HUES48 (cell line): ENCODE results near the gene NEURL1B.

Experiments used
- H3K27ac ChIP-seq: one replicate; pipeline ENCODE4 v1.7.0; 2013; ENCODE audit warnings: low read depth, low read length, inconsistent platforms
- H3K27me3 ChIP-seq: 2 replicates; pipeline ENCODE4 v1.6.1; 2013; ENCODE audit warnings: mild to moderate bottlenecking, low read length; ENCODE audit not compliant: control insufficient read depth, insufficient read depth
- H3K36me3 ChIP-seq: 2 replicates; pipeline ENCODE4 v1.6.1; 2013; ENCODE audit warnings: low read length; ENCODE audit not compliant: control insufficient read depth, insufficient read depth
- H3K4me1 ChIP-seq: 2 replicates; pipeline ENCODE4 v1.6.1; 2013; ENCODE audit warnings: mild to moderate bottlenecking, low read length; ENCODE audit not compliant: control insufficient read depth, insufficient read depth
- H3K4me3 ChIP-seq: 2 replicates; pipeline ENCODE4 v1.5.1; 2013; ENCODE audit warnings: mild to moderate bottlenecking, low read depth, low read length
- H3K9ac ChIP-seq: 2 replicates; pipeline ENCODE4 v1.6.1; 2013; ENCODE audit warnings: mild to moderate bottlenecking, low read depth, low read length, moderate library complexity
- H3K9me3 ChIP-seq: 2 replicates; pipeline ENCODE4 v1.6.1; 2013; ENCODE audit warnings: low read length; ENCODE audit not compliant: control insufficient read depth, insufficient read depth

NEURL1B gene

DNA sequence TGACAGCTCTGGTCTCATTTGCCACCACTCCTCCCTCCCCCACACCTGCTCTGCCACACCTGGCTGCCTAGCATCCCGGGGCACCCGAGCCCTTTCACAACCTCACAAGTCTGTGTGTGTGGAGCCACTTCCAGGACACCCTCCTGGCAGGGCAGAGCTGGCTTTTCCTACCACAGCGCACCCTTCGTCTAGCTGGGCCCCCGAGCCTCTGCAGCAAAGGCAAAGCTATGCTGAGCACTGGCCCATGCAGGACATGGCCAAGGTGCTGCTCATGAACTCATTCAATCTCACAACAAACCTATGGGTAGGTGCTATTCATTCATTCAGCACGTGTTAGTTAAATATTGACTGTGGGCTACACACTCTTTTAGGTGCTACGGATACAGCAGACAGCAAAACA lies 86.5 kb downstream of the NEURL1B start:
- Histone ChIP-seq H3K36me3 (no peaks in the 10 kb centered on the region), H3K9me3 (no peaks in the 10 kb centered on the region), H3K9ac (no peak overlapping the region), H3K27ac (no peak overlapping the region), H3K4me3 (no peak overlapping the region), H3K4me1 (no peaks in the 10 kb centered on the region), H3K27me3 (no peaks in the 10 kb centered on the region)

DNA sequence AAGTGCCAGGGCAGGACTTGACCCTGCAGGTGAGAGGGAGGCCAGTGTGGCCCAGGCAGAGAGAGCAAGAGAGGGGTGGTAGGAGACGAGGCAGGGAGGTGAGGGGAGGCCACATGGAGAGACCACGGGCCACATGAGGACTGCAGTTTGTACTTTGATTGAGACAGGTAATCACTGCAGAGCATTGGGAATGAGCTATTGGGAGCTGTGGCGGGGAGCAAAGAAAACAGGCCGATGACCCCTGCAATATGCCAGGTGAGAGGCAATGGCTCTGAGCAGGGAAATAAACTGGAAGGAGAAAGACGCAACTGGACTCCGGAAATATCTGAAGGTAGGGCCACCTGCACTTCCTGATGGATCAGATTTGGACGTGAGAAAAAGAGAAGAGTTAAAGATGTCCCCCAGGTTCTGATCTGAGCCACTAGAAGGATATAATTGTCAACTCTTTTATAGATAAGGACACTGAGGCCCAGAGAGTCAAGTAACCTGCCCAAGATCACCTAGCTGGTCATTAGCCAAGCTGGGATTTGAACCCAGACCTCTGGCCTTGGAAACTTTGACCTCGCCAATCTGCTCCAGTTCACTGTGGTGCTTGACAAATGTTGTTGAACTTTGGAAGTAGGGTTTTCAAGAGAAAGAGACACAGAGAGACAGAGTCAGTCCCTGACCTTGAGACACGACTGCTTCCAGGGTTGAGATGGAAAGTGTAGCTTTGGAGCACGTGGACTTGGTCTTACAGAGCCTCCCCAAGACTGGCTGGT lies 87.6 kb downstream of the NEURL1B start:
- H3K27ac ChIP-seq = no peak overlapping the region
- no peak overlapping the region for H3K4me3 ChIP-seq
- H3K9me3 ChIP-seq = no peaks in the 10 kb centered on the region
- H3K27me3 ChIP-seq = no peaks in the 10 kb centered on the region
- H3K9ac ChIP-seq = no peak overlapping the region
- H3K4me1 ChIP-seq = no peaks in the 10 kb centered on the region
- no peaks in the 10 kb centered on the region for H3K36me3 ChIP-seq

DNA sequence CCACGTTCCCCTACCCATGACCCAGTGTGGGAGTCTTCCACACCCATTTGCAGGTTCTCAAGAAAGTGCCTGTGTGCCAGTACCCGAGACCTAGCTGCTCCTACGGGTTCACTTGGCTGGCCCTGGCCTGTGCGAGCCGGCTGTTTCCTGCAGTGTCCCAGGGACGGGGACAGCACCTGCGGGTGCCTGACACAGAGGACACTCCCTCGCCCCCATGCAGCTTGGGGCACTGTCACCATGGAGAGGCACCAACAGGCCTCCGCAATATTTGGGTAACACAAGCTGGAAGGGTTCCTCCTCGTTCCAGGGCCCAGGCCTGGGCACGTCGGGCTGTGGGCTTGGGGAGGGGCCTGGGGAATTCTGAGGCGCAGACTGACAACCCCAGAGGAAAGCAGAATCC lies 88.5 kb downstream of the NEURL1B start:
- Histone ChIP-seq H3K36me3 (no peaks in the 10 kb centered on the region), H3K9me3 (no peaks in the 10 kb centered on the region), H3K4me1 (no peaks in the 10 kb centered on the region), H3K27ac (no peak overlapping the region), H3K4me3 (no peak overlapping the region), H3K9ac (no peak overlapping the region), H3K27me3 (no peaks in the 10 kb centered on the region)

DNA sequence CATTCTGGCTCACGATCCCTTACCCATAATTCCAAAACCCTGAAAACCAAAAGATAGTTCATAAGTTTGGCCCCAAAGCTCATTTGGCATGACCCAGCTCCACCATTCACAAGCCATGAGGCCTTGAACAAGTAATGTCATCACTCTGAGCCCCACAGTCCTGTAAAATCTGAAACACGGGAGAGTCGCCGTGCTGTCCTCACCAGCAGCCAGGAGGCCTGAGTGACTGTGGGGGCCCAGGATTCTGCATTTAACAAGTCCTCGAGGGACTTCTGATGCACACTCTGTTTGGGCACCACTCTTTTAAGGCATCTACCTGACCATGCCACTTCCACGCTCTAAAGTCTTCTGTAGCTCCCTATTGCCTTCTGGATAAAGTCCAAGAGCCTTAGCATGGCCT lies 89.2 kb downstream of the NEURL1B start:
- Histone ChIP-seq H3K27me3 (no peaks in the 10 kb centered on the region), H3K4me1 (no peaks in the 10 kb centered on the region), H3K4me3 (no peak overlapping the region), H3K9ac (no peak overlapping the region), H3K9me3 (no peaks in the 10 kb centered on the region), H3K36me3 (no peaks in the 10 kb centered on the region), H3K27ac (no peak overlapping the region)

DNA sequence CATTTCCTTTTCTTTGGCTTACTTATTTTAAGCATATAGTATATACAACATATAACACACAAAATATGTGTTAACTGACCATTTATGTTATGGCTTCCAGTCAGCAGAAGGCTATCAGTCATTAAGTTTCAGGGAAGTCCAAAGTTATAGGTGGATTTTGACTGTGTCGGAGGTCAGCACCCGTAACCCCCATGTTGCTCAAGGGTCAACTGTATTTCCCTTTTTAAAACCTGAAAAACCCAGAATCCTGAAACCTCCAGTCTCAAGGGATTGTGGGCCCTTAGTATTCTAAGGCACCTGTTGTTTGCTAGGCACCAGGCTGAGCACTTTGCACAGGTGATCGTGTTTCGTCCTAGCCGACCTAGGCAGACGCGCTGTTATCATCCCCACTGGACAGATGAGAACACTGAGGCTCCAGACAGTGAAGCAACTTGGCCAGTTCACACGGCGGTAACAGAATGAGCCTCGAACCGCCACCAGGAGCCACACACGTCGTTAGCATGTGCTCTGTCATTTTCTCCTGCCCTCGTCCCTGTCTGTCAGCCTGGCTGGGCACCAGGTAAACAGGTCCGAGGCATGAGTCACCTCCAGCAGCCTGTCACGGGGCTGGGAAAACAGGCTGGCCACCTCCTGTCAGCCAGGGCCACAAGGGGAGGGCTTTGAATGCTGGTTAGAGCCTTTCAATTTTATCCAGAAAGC lies 90.1 kb downstream of the NEURL1B start:
- no peaks in the 10 kb centered on the region for H3K36me3 ChIP-seq
- no peaks in the 10 kb centered on the region for H3K27me3 ChIP-seq
- no peak overlapping the region for H3K9ac ChIP-seq
- no peaks in the 10 kb centered on the region for H3K4me1 ChIP-seq
- no peak overlapping the region for H3K27ac ChIP-seq
- no peaks in the 10 kb centered on the region for H3K9me3 ChIP-seq
- H3K4me3 ChIP-seq = no peak overlapping the region

DNA sequence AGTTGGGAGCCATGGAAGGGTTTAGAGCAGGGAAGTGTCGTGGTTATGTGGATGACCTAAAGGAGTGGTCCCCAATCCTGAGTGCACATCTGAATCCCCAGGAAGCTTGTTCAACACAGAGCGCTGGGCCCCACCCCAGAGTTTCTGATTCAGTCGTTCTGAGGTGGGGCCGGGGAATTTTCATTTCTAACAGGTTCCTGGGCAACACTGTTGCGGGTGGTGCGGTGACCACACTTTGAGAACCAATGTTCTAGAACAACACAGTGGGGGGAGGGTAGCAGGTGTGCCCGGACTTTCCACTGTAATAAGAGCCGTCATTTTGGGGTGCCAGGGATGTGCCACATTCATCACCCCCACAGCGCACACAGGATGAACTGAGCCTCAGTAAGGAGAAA lies 90.6 kb downstream of the NEURL1B start:
- Histone ChIP-seq H3K9ac (no peak overlapping the region), H3K27ac (no peak overlapping the region), H3K9me3 (no peaks in the 10 kb centered on the region), H3K4me1 (no peaks in the 10 kb centered on the region), H3K27me3 (no peaks in the 10 kb centered on the region), H3K36me3 (no peaks in the 10 kb centered on the region), H3K4me3 (no peak overlapping the region)

DNA sequence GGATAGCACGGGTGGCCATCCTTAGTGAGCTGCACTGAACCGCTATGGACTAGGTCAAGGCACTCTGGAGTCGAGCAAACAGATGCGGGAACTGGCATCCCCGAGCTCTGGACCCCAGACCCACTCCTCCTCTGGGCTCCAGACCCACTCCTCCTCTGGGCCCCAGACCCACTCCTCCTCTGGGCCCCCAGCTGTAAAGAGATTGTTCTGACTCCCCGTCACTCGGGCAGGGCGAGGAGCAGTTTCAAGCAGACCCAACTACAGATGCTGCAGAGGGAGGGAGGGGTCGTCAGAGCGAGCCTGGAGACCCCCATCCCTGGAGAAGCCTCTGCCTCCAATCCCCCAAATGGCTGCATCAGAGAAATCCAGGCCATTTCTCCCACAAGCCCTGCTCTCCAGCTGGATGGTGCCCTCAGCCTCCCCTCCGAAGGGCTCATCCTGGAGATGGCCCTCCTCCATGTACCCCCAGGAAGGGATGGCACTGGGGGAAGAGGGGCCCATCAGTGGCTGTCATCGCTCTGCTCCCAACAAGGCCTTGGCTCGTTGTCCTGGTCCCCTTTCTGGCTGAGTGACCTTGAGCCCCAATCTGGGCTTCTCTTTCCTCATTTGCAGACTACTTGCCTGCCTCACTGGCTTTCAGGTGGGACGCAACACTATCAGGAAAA lies 91.3 kb downstream of the NEURL1B start:
- H3K9me3 ChIP-seq = no peaks in the 10 kb centered on the region
- no peak overlapping the region for H3K9ac ChIP-seq
- H3K27ac ChIP-seq = no peak overlapping the region

DNA sequence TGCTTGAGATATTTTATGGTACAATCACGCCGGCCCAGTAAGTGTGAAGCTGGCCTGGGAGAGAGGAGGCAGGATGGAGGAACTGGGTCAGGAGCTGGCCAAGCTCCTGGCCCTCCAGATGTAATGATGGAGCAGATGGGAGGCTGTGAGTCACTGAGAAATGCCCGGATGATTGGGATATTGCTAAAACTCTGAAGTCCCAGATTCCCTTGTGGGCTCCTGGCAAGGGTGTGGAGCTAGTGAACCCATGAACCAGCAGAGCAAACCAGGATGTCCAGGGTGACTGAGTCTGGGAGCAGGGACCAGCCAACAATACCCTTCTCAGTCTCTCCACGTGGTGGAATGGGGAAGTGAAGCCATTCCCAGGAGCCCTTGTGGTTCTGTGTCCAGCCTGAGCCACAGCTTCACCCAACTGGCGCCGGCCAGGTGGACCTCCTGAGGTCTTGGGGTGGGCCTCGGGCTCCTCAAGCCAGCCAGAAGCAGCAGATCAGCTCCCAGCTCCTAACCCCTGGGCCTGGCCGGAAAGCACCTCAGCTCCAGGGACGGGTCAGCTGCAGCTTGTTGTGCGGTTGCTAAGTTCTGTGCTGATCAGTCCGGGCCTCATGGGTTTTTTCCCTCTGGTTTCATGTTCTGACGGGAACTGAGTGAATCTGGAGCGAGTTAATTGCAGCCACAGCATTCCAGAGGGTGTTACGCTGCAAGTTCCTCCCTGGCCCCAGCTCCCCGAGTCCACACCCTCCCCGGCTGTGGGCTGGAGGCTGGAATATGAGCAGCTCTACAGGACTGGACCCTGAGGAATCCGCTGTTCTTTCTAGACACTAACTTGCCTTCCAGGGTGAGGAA lies 92.3 kb downstream of the NEURL1B start:
- no peaks in the 10 kb centered on the region for H3K27me3 ChIP-seq
- H3K9ac ChIP-seq = no peak overlapping the region
- H3K4me3 ChIP-seq = no peak overlapping the region
- no peak overlapping the region for H3K27ac ChIP-seq
- H3K9me3 ChIP-seq = no peaks in the 10 kb centered on the region
- H3K36me3 ChIP-seq = no peaks in the 10 kb centered on the region
- no peaks in the 10 kb centered on the region for H3K4me1 ChIP-seq

More for the DNA sequence above, 91.3 kb downstream of the NEURL1B start:
- no peaks in the 10 kb centered on the region for H3K27me3 ChIP-seq
- H3K36me3 ChIP-seq = no peaks in the 10 kb centered on the region
- H3K4me3 ChIP-seq = no peak overlapping the region
- H3K4me1 ChIP-seq = no peaks in the 10 kb centered on the region

DNA sequence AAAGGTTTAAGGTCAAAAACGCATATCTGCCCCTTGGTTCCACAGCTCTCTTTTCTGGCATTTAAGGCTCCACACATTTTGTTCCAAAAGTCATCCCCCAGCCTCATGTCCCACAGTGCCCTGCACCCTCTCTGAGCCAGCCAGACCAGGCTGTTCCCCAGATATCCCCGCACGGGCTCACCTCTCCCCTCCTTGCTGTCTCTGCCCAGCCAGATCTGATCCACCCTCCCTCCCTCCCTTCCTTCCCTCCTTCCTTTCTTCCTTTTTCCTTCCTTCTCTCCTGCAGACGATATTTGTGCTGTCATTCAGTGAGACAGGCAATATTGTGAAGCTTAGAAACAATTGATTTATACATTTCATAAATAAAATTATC lies 92.9 kb downstream of the NEURL1B start:
- Histone ChIP-seq H3K27ac (no peak overlapping the region), H3K4me3 (no peak overlapping the region), H3K36me3 (no peaks in the 10 kb centered on the region), H3K9me3 (no peaks in the 10 kb centered on the region), H3K9ac (no peak overlapping the region), H3K27me3 (no peaks in the 10 kb centered on the region), H3K4me1 (no peaks in the 10 kb centered on the region)

DNA sequence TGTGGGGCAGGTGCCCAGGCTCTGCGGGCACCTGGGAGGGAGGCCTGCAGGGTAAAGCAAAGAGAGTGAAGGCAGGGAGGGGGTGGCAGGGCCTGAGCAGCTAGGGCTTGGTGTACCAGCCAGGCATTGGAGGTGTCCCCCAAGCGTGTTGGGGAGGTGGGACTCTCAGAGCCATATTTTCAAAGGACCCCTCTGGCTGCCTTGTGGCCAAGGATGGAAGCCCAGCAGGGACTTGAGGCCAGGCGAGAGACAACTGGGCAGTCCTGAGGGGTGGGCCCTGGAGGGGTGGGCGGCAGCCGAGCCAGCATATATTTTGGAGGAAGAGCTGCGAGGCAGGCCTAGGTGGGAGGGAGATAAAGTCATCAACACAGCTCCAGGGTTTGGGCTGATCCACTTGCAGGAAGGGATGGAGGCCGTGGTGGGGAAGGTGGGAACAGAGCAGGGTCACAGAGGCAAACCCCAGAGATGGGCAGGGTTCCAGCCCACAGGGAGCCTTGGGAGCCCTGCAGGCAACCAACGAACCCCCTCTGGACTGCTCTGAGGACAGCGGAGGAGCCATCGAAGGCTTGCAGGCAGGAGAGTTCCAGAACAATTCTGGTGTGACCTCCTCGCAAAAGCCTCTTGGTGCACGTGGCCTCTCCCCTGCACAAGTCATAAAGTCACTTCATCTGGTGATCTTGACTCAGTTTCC lies 94.2 kb downstream of the NEURL1B start:
- no peaks in the 10 kb centered on the region for H3K9me3 ChIP-seq
- no peaks in the 10 kb centered on the region for H3K27me3 ChIP-seq
- no peaks in the 10 kb centered on the region for H3K36me3 ChIP-seq
- H3K27ac ChIP-seq = no peak overlapping the region
- H3K4me1 ChIP-seq = no peaks in the 10 kb centered on the region
- no peak overlapping the region for H3K9ac ChIP-seq
- no peak overlapping the region for H3K4me3 ChIP-seq
